Umbilical cord (tissue), 2 donors: ENCODE data around the gene PRICKLE2. TPM values are rescaled to one million over a fixed set of nuclear protein-coding genes. Genes with fewer than 3 reads are reported as not detected.

Experiments used
- DNase-seq: peaks from one replicate; pipeline ENCODE4 v3.0.0-alpha.2; 2015; ENCODE audit warnings: low spot score
- total RNA-seq: library from RNA; depleted of rRNA; stranded (reverse); fragments of >200 nt; gene quantifications from one replicate; pipeline ENCODE4 v1.2.3, GENCODE V29; 2014; ENCODE audit warnings: low replicate concordance; ENCODE audit not compliant: insufficient read depth

PRICKLE2 gene
- total RNA-seq, 1 donor from 2014 or later, result 56.1 TPM

DNA sequence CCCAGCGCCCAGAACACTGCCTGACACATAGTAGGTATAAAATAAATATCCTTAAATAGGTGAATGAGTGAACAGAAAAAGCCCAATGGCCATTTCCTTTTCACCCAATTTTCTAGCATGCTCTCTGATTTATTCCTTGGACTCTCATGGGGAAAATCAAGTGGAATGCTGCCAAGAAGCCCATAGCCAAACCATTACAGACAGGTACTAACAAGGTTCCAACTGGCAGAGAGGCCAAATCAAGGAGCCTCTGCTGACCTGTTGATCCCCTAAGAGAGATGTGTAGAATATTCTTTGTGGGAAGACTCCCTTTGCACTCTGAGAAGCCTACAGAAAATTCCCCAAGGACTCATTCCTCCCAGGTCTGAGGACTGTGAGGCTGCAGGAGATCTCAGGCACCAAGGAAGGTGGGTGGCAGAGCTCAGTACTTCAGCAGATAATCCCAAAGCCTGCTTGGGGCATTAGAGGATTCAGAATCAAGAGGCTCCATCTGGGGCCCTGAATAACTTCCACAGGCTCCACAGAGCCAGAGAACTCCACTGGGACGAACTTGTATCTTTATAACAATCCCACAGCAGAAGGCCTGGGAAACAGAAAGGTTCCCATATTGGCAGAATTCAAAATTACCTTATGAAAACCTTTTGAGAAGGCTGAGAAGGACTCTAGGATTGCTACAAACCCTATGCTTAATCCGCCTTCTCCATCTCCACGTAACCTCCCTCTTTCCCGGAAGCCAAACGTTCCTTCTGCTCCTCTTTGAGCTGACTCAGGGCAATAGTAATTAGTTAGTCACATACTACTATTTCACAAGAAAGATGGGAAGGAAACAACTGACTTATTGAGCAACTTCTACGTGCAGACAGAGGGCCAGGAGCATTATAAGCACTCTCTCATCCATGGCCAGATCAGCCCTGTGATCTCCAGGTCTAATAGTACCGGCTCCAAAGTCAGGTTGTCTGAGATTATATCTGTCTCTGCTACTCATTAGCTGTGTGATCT, 34.5 kb downstream of the PRICKLE2 start:
- DNase-seq, result peak; percentile 53

DNA sequence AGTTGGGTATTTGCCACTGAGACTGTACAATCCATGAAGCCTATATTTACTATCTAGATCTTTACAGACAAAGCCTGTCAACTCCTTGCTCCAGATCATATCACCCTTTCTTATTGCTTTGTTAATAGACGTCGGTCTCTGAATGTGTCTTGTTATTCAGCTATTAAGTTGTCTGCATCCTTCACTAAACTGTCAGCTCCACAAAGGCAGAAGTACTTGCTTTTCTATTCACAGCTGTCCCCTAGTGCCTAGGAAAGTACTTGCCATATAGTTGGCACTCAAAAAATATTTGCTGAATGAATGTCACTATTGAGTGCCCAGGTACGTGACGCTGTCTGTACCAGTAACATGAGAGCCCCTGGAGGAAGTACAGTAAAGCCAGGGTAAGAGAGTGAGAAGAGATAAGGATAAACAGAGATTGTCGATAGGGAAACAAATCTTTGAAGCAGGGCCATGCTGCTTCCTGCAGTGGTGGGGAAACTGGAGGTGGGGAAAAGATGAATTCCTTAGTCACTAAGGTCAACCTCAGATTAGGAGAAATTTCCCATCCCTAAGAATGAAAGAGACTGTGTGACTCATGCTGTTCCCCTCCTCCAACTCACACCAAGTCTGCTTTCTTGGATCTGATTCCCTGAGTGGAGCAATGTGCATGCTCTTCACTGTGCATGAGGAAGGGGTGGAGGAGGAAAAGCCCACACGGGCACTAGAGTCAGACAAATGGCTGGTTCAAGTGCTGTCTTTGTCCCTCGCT, 36.3 kb downstream of the PRICKLE2 start:
- peak; percentile 96 for DNase-seq

DNA sequence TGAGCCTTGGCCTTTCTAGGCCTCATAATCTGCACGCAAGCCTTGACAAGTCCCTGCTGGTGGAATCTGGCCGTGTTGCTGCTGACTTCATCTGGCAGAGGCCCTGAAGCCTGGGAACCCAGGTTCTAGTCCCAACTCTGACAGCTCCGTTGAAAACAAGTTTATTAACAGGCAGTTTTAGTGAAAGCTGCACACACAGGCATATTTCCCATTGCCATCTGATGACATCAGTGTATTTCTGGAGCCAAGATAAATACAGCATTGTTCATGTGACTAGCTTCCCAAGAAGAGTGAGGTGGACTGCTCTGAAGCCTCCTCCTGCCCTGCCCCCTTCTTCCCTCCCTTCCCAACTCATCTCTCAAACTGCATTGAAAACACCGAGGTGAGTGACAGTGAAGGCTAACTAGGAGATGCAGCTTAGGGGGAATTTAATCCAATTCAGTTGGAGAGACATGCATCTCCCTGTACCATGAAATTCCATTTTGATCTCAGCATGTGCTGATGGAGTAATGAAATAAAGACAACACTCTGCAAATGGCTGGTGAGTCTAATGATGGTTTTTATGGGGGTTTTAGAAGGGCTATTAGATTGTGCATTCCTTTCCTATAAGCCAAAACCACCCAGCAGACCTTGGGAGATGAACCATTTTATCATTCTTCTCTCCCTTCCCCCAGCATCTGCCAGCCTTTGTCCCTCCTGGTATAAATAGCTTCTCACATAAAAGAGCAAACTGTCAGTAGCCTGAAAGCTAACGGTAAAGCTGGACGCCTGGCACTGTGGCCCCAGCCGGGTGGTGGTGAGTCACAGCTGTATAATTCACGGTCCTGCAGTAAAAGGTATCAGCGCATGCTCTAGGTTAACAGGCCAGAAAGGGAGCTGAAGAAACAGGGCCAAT, 38.0 kb downstream of the PRICKLE2 start:
- DNase-seq, result peak; percentile 97

DNA sequence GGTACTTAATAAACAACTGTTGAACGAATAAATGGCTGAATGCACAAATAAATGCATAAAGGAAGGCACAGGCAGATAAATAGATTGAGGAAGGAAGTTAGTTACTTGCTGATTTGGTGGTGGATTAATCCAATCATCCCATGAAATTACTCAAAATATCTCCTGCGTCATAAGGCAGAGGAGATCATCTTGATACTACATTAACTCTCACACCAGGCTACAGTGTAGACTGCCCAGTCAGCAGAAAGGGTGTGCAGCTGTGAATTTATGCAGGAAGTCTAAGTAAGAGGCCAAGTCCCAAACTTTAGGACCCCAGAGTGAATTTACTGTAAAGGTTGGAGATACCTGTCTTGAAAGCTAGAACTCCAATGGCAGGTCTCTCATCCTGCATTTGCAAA, 38.6 kb downstream of the PRICKLE2 start:
- DNase-seq, result no peak

DNA sequence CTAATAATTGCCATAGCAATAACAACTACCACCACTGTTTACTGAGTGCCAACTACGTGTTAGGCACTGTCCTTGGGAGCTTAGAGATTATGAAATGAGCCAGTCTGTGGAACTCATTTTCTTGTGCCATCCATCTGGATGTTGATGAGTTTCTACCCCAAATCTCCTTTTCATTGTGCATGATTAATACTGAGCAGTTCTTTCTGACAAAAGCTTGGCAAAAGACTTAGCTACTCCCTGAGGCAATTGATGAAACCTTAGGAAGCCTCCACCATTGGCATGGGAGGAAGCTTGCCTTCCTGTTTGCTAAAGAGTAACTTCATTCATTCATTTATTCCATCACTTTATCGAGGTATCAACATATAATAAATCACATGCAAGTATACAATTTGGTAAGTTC, 39.8 kb downstream of the PRICKLE2 start:
- DNase-seq, result no peak

DNA sequence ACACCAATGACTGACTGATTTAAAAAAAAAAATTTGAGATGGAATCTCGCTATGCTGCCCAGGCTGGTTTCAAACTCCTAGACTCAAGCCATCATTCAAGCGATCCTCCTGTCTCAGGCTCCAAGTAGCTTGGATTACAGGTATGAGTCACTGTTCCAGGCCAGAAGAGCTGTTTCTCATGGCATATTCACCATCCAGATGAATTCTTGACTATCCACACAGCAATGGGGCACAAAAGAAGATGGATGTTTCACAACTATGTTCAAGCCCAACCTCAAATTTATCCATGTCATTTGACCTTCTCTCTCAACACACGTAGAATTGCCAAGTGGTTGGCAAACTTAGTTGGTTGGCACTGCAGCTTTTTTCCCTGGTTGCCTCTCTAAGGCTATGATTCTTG, 40.6 kb downstream of the PRICKLE2 start:
- DNase-seq, result no peak

DNA sequence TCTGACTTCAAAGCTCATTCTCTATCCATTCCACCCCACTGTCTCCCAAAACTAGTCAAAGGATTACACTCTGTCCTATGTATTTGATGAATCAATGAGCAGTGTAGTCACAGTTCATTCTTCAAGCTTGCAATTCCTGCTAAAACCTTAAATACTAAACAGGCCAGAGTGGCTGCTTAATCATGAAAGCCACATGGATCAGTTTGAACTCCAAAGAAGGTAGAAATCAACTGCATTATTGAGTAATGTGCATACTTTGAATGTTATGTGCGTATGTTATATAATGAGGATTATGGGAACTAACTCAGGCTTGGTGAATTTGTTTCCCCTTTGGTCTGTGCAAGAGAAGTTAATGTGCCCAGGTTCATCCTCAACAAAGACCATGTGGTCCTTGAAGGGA, 45.4 kb downstream of the PRICKLE2 start:
- peak; percentile 90 for DNase-seq

DNA sequence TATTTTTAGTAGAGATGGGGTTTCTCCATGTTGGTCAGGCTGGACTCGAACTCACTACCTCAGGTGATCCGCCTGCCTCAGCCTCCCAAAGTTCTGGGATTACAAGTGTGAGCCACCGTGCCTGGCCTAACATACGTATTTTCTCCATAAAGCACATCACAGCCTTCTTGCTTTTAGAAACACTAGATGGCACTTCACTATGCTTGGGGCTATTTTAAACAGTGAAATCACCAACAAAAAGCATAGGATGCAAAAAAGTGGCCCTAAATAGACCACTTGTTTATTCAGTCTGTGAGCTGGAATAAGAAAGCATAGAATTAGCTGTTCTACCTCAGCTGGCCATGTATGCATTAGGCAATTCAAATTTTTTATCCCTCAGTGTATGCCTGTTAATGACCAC, 46.0 kb downstream of the PRICKLE2 start:
- DNase-seq, result peak; percentile 58

DNA sequence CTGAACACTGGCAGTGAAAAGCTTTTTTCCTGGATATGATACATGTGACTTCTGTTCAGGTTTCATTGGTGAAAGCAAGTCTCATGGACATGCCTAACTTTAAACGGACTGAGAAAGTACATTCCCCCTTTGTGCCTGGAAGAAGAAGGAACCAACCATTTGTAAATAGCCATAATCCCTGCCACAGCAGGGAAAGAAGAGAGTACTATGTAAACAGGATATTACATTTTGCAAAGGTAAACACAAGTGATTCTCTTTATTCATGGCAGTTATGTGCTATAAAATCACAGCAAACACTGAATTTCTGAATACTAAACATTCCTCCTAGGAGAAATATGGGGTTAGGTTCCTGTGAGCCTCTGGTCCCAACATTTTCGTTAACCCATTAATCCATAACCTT, 46.8 kb downstream of the PRICKLE2 start:
- DNase-seq, result no peak

DNA sequence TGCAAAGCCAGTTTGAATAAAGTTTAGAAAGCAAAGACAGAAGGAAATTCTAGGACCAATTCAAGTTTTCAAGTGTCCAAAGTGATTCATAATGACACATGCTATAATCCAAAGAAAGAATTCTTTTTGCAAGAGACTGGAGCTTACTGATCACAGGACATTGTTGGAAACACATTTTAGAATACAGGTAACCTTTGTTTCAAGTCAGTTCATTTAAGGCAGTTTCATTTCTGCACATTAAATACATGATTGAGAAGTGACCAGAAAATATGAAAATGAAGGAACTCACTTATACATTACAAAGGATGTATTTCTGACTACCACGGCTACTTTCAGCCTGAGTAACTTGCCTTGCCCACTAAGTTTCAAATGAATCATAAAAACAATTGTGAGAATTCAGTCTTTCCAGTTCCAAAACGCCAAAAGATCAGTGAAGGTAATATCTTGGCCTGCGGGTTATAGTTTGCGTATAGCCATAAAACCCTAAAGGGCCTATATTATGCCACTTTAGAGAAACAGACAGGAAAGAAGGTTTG, 48.7 kb downstream of the PRICKLE2 start:
- no peak for DNase-seq

DNA sequence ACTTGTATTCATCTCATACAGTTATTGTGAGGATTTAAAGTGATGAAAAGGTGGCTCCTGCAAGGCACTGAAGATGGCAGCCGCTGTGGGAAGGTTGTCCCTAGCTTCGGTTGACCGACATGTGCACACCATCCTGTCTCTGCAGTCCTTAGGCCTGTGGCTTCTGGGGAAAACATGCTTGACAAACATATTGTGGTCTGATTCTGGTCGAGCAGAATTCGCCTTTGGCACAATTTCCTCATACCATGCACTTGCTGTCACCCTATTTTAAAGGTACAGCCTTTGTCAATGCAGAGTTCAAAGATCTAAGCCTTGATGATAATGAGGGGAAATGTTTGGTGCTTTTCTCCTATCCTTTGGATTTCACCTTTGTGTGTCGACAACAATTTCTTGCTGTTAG, 50.9 kb downstream of the PRICKLE2 start:
- DNase-seq, result no peak

DNA sequence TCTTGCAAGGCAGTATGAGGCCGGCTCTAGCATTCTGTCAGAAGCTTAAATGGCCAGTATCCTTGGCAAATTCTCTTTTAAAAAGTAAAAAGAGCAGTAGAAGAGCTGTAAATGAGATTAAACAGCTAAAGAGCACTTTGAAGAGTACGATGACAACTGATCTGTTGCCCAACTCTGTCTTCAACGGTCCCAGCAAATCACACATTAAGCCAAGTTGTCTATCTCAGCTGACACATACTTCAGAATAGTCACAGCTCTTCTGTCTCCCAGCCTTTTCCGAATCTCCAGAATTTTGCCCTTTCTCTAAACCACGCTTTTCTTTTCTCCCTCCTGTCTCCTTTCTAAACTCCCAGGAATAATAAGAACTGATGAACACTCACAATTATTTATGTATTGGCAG, 51.7 kb downstream of the PRICKLE2 start:
- no peak for DNase-seq

DNA sequence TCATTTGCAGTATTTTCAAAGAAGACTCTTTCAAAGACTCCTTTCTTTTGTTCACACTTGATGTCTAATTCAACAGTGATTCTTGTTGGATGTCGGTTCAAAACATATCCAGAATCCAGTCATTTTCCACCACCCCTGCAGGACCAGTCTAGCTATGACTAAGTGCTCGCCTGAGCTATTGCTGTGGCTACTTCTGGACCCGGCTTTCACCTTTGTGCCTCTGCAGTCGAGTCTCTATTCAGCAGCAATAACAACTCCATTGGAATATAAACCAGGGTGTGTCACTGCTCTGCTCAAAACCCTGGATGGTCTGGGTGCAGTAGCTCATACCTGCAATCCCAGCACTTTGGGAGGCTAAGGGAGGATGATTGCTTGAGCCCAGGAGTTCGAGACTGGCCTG, 55.0 kb downstream of the PRICKLE2 start:
- no peak for DNase-seq

DNA sequence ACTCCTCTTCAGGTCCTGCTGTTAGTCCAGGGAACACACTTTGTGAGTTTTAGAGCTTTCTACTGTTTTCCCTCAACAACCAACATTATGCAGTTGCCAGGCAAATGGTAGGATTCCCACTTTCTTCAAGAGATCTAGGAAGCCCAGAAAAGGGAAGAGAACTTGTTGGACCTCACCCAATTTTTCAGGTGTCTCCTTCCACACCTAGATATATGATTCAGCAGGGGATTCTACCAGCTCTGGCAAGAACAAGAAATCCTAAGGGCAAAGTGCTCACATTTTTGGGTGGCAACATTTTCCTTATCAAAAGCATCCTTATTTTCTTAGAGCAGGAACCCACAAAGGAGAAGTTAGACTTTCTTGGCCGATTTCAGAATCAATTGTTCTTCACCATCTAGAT, 57.4 kb downstream of the PRICKLE2 start:
- no peak for DNase-seq

DNA sequence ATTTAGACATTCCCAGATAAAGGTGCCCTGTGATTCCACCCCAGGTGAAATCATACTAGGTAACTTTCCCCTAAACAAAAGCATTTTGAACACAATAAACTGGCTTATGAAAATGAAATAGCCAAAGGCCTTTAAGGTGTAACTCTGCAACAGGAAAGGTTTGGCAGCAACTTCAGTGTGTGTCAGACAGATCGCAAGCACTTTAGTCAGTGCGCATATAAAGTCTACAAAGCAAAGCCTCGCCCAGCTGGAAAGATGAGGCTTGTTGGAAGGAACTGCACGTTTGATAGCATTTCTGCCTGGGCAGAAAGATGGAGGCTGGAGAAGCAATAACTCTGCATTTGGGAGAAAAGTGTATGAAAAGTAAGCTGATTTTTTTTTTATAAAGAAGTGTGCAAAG, 57.9 kb downstream of the PRICKLE2 start:
- no peak for DNase-seq

DNA sequence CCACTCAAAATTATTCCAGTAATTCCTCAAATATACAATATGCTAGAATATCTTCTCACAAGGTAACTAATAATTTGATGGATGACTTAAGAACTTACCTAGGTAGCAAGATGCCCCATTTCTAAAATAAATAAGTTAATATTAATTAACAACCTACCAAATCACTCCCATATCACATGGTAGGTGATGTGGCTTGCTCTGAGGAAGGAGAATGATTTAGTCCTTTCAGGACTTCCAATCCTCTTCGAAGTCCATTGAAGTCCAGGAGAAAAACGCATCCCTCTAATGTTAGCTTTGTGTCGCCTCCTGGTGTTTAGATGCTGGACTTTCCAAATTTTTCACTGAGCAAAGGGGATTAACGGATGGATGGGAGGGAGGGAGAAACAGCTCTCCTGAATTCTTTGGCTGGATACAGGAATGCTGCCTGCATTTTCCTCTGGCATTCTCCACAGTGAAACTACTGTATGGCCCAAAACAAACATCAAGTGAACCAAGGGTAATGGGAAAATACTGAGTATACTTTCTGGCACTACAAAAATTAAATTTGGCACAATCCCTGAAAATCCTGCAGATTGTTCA, 58.6 kb downstream of the PRICKLE2 start:
- DNase-seq, result no peak

DNA sequence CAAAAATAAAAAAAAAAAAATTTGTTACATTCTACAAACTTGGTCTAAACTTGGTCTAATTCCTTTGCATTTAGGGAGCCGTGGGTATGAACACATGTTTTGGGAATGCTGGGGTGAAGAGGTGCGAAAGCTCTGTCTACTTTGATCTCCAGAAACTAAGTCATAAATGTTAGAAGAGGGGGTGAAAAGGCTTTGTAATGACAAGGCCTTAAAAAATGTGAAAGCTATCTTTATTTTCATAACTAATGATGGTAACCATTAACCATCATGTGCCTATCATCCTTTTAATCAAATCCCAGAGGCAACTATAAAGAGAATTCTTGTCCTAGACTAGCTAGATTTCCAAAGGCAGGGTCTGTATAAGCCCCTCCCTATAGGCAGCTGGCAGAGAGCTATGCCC, 60.9 kb downstream of the PRICKLE2 start:
- DNase-seq, result no peak

DNA sequence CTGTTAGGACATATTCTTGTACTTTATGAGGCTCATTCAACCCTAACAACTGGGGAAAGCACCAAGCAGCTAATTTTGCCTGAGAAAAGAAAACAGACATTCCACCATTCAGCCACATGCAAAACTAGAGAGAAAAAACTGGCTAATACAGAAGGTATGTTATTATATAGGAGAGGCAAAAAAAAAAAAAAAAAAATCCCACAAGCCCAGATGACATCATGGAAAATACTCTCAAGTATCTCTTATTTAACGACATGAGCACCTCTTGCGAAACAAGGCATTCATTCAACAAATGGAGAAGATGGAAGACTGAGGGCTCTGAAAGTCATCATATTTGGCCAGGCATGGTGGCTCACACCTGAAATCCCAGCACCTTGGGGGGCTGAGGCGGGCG, 61.5 kb downstream of the PRICKLE2 start:
- DNase-seq, result peak; percentile 38

DNA sequence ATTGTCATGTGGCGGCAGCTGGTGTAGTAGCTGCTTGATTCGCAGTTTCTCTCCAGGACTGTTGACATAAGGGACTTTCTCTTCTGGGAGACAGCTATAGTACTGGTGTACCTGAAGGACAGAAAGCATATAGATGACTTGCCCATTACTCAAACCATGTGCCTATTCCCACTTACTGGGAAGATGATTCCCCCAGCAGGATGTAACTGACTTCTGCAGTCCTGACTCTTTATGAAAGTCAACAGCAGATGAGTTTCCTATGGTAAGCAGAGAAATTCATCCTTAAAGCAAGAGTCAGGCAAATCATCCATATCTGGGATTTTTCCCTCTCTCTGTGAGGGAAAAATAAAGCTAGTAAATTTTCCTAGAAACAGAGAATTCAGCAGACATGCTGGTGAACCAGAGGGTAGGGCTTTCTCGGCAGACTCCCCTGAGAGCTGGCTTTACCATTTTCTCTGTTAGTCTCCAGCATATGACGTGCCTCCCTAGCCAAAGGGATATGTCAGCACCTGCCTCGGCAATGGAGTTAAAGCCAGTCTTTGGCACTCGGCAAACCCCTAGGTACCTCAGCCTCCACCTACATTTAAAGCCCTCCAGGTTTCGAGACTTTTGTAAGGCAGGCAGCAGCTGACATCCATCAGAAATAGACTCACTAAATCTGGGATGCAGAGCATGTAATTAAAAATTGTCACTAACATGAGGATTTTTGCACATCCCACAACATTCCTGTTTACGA, 62.1 kb downstream of the PRICKLE2 start:
- no peak for DNase-seq

DNA sequence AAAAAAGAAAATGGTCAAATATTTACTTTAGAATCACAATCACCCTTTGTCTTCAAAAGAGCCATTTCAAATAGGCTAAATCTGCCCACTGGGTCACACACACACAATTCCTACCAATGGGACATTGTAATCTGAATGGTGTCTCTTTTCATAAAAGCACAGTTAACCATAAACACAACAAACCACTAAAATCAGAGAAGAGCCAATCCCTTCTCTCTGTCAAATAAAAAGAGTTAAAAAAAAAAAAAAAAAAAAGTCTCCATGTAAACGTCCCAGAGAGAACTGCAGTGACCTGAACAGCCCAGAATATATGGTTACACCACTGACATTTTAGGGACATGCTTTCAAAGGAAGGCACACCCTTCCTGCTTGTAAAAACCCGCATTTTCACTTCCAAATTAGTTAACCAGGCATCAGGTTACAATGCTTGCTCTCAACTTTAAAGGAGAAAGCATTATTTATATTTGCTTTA, 63.7 kb downstream of the PRICKLE2 start:
- peak; percentile 48 for DNase-seq
